GM21529 (cell line): ENCODE data around the gene PODXL2.

ENCODE experiments used
- ATAC-seq: cut with Tn5 transposase; IDR thresholded peaks from one replicate; pipeline ENCODE4 v1.9.1; 2021; ENCODE audit not compliant: unreplicated experiment

The PODXL2 gene

DNA sequence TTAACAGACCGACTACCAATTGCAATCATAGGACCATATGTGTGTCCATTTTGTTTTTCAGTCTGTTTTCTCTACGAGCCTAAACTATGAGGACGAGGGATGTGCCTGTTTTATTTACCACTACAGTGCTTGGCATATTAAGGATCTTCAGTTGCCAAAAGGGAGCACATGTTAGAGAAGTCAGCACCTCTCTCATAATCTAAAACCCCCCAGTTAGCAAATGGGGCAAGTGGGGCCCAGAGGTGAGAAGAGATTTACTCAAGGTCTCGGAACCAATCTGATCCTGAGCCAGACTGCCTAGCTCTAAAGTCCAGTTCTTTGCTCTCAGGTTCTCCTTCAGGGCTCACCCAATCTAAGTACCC, 578 bp upstream of the PODXL2 start:
- ATAC-seq: no peak

DNA sequence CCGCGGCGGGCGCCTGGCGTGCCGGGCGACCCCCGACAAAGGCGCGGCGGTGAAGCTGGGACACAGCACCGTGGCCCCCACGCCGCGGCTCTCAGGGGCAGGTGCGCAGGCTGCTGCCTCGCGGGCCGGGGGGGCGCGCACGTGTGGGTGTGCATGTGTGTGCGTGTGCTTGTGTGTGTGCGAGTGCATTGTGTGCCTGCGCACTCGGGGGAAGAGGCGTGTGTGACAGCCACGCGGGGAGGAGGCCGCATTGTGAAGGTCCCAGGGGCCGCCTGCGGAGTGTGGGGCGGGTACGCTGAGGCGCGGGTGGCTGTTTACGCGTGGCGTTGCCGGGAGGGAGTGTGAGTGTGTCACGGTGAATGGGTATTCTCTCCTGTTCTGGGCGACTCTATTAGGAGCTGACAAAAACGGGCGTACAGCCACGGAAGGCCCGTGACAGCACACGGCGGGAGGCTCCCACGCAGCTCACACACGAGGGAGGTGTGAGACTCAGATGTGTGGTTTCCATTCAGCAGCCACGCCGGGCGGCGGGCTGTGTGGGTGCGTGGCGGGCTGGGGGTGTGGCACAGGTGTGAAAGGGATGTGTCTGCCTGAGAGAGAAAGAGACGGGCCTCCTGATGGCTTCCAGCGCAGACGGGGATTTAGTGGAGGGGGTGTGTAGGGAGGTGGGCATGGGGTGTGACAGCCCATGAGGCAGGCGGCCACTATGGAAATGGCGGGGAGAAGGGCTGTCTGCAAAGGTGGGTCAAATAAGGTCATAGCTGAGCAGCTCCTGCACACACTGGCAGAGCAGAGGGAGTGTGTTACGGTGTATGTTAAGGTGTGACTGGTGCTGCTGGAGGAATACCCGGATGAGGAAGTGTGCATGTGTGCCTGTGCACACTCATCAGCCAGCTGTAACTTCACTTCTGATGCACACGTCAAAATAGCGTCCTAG, 750 bp downstream of the PODXL2 start:
- ATAC-seq: no peak

DNA sequence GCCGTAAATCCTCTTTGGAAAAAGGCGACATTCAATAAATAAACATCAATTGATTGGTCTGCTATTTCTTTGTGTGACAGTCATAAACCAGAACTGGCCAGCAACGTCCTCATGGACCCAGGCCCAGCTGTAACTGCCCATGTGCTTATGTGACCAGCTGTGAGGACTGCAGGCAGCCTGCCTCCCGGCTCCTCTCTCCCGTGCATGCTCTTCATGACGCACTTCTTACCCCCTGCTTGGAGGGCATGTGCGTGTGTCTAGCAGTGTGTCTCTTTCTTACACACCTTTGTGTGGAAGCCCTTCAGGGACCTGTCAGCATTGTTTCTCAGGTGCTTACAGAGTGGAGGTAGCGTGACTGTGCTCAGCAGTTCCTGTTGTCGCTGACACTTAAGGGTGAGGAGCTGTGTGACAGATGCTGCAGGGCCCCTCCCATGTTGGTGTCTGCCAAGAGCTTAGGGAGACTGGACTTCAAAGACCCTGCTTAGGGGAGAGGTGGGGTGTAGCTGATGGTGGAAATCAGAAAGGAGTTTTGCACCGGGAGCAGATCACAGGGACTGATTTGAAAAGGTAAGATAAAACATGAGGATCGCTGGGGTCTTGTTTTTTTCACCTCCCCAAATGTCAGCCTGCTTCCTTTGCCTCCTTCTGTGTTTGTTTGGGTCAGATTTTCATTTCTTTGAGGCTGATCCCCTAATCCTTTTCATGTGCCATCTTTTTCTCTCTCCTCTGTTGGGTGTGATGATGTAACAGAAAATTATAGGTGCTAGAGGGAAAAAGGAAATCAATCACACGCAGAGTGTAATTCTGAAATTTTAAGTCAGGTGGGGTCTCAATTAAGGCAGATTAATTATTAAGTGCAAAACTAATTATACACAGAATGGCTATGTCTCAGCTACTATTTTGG, 2.1 kb downstream of the PODXL2 start:
- no peak for ATAC-seq

DNA sequence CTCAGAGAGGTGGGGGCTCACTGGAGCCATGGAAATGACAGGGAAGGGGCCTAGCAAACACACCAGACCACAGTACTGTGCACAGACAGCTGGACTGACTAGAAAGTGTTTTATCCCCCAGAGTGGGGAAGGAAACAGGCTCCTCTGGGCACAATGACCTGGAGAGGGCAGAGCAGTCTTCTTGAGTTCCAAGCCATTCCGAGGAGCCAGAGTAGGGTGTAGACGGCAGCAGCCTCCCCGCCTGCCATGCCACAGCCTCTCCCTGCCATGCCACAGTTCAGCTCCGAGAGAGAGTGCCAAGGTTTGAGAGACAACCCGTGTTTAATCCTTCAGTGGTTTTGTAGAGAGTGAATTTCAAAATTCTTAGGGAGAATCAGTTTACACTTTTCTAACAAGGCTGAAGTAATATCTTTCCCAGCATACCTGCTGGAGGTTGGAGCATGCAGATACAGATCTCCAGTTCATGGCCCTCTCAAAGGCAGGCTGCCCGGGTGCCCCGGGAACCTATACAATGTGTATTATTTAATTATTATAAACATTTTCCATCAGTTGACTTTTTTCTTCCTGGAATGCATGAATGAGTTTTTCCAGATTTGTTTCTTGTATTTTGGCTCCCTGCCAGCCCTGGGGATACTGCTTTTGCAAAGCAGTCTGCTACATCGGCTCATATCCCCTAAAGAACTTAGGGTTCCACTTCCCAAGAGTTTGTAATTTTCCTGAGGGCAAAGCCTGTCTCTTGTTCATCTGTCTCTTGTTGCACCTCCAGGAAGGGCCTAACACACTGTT, 3.2 kb downstream of the PODXL2 start:
- ATAC-seq: no peak

DNA sequence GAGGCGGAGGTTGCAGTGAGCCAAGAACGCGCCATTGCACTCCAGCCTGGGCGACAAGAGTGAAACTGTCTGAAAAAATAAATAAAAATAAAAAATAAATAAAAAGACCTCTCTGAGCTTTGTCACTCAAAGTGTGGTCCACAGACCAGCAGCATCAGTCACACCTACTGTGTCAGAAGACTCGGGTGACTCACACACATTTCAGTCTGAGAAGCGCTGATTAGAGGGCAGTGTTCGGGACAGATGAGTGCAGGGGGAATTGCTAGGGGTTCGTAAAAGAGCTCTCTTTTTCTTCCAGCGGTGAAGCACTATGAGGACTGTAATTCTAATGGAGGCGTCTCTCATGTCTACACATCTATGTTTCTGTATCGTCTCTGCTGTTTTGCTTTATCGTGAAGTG, 5.7 kb downstream of the PODXL2 start:
- ATAC-seq: no peak

DNA sequence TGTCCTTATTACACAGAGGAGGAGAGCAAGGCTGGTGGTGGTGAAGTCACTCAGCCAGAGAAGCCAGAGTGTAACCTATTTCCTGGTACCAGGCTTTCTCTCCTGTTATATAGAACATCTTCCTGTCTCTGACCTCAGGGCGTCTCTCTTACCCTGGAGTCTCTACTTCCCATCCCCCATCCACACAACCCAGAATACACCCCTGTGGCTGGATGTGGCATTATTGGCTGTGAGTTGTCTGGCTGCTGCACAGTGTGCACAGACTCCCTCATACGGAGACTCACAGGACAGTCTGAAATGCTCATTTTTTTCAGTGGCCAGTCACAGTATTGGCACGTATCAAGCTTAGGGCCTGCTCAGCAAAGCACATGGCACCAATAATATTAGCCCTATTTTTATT, 8.6 kb downstream of the PODXL2 start:
- no peak for ATAC-seq

DNA sequence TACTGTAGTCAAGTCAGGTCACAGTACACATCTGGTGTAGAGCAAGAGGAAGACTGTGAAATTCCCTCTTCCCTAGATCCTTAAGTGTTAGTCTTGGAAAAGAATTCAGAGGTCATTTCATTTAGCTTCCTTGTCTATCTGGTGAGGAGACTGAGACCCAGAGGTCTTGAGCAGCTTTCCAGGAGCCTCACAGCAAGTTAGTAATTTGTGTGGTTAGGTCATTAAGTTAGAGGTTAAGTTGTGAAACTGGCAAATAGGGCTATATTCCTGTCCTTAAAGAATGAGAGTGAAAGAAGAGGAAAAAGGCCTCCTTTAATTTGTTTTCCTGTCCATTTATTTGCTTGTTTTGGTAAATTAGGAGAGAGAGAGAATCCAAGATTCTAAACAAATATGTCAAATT, 9.0 kb downstream of the PODXL2 start:
- no peak for ATAC-seq

DNA sequence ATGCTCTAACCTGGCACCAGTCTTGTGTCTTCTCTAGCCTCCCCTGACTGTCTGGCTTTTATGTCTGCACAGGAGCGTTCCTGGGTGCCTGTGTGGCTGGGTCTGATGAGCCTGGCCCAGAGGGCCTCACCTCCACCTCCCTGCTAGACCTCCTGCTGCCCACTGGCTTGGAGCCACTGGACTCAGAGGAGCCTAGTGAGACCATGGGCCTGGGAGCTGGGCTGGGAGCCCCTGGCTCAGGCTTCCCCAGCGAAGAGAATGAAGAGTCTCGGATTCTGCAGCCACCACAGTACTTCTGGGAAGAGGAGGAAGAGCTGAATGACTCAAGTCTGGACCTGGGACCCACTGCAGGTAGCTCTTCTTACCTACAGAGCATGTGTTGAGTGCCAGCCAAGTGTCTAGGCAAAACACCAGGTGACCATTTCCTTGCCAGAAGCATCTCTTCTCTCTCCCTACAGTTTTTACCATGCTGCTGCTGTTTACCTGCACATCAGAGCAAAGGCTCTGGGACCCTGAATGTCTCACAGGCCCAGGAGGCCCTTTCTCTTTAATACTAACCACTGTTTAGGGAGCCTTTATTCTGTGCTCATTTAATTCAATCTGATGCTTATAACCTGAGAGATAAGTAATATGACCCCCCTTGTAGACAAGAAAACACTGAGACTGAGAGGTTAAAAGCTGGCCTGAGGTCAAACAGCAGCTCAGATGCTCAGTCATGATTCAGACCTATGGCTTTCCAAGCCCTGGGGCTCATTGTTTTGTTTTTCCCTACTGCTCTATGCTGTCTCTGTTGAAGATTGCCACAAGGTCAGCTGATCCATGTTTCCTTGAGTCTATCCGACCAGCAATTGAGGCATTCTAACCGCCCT, 10.4 kb downstream of the PODXL2 start:
- ATAC-seq: no peak

DNA sequence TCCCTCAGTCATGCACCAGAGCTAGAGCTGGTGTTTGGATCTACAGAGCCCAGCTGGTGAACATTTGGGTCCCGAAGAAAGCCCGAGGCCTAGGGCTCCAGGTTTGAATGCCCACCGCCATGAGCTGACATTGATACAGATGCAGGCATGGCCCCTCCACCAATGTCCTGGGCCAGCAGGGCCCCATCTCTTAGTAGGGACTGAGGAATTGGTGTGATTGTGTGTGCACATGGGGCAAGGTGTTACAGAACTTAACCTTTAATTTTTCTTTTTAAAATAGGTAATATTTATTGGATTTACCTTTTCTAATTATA, 11.0 kb downstream of the PODXL2 start:
- ATAC-seq: no peak

DNA sequence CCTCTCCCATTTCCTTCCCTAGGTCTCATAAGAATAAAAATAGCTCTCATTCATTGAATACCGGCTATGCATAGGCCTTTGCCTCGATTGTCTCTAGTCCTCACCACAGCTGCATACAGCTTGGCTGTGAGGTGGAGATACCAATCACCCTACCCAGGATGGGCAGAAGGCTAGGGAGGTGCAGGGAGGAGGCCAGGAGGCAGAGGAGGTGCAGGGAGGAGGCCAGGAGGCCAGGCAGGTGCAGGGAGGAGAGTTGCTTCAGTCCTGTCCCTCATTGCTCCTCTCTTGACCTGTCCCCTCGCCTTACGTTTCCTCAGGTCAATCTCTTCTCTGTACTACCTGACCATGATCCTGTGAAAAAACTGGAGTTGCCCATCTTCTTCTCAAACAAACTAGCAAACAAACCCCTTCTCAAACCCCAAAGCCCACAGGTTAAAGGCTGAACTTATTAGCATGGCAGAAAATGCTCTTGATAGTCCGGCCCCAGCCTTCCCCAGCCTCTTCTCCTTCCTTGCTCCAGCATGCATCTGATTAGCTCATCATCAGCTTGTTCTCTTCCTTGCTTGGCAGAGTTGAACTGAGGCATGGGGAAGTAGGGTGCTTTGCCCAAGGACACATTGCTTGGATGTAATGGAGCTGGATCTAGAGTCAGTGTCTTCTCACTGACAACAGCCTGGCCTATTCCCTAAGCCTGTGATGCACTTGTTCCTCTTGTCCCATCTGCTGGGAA, 15.8 kb downstream of the PODXL2 start:
- ATAC-seq: no peak

DNA sequence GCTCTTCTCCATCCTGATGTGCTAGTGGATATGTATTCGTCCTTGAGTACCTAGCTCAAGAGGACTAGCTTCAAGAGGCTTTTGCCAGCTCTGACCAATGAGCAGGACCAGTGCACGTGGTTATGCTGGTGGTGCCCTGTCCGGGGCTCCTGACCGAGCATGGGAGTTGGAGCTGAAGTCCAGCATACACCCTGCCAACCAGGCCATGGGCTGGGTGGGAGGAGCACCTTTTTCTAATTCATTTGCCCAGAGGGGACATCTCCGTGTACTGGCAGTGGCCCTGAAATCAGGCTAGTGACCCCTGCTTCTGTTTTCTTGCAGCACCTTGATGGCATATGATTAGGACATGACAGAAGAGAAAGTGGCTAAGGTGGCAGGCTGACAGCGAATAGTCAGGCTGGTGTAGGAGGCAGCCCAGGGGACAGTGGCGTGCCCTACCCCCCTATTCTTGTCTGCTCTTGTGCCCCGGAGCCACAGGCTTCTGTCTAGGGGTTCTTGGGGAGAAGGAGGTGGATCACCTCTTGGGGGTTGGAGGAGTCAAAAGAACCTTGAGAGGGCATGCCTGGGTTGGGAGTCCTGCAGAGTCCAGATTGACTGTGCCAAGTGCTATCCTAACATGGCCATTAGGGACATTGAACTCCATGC, 16.5 kb downstream of the PODXL2 start:
- ATAC-seq: no peak

DNA sequence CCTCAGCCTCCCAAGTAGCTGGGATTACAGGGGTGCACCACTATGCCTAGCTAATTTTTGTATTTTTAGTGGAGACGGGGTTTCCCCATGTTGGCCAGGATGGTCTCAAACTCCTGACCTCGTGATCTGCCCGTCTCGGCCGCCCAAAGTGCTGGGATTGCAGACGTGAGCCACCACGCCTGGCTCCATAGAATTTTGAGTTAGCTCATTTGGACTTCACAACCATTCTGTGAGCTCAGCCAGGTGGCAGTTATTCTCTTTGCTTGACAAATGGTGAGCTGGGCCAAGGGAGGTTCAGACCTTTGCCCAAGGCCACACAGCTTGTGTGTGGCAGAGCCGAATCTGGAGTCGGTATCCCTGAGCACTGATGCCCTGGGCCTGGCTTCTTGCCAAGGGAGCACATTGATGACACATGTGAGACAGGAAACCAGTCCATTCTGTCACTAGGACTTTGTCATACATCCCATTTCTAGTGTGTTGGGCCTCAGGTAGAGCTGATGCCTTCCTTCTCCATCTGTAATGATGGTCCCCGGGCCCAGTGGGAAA, 17.6 kb downstream of the PODXL2 start:
- ATAC-seq: no peak

DNA sequence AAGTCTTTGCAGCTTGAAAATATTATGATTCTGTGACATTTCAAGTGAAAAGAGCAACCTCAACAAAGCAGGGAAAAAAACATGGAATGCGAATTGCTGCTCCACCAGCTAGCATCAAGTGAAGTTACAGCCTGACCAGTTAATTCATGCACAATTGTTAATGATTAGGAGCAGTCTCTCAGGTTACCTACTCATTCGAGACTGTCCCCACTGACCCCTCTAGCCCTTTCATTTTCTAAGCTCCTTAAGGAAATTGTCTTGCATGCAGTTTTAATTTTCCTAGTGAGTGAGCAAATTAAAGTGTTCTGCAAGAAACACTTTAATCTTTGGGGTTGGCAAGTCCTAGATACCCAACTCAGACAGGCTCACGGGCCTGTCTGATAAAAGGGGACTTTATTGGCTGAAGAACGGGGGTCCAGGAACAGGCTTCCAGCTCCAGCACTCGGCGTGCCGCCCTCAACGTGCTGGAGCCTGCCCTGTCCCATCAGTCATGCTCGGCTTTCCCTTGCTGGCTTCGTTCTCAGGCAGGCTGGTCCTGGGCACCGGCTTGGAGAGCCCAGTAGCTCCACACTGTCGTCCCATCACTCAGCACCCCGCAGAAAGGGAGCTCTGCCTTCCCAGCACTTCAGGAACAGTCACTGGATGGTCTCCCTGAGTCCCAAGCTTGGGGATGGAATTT, 18.3 kb downstream of the PODXL2 start:
- no peak for ATAC-seq

DNA sequence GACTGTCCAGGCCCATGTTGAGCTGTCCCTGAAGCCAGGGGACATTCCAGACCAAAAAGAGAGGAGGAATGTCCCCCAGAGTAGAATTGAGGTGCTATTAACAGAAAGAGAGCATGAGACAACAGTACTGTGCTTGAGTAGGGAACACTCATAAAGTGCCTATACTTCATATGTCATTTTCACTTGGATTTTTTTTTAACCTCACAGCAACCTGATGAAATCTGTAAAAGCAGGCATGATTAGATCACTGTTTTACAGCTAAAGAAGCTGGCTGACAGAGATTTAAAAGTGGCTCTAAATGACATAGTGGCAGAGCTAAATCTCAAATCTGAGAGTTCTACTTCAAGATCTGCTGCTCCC, 18.8 kb downstream of the PODXL2 start:
- no peak for ATAC-seq

DNA sequence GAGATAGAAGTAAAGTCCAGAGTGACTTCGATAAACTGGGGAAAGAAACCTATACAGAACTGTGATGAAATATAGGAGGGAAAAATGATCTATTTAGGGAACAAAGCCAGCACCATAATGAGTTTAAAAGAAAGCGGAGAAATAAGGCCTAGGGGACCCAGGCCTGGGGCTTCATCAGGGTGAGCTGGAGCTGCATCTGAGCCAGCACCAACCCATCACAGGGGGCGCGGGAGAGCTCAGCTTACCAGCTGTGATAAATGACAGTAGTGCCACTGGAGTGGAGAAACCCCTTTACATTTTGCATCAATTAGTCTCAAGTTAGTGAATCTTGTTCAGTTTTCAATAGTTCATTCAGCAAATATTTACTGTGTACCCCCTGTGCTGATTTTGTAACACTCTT, 21.3 kb downstream of the PODXL2 start:
- ATAC-seq: no peak

DNA sequence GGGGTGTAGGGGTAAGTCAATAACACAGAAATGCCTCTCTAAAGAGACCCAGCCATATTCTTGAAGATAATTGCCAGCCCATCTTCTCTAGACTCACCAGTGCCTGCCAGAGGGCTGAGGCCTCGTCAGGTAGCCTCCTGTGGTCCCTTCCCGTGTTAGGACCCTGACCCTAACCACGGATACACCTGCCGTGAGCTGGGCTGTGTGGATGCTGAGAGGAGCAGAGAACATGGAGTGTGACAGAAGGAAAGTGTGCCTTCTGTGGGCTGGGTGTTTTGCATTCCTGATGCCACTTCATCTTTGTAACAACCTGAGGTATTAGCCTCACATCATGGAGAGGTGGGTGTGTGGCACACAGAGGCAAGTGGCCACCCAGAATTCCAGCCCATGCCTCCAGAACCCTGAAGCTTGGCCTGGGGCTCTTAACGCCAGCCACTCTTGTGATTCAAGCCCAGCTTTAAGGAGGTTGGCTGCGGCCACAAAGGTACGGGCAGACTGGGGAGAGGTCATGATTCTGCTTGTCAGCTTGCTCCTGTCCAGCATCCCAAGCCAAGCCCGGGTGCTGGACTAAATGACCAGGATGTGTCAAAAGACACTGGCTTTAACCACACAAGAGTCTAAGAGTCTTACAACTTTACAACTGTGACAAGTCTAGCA, 22.7 kb downstream of the PODXL2 start:
- ATAC-seq: no peak

DNA sequence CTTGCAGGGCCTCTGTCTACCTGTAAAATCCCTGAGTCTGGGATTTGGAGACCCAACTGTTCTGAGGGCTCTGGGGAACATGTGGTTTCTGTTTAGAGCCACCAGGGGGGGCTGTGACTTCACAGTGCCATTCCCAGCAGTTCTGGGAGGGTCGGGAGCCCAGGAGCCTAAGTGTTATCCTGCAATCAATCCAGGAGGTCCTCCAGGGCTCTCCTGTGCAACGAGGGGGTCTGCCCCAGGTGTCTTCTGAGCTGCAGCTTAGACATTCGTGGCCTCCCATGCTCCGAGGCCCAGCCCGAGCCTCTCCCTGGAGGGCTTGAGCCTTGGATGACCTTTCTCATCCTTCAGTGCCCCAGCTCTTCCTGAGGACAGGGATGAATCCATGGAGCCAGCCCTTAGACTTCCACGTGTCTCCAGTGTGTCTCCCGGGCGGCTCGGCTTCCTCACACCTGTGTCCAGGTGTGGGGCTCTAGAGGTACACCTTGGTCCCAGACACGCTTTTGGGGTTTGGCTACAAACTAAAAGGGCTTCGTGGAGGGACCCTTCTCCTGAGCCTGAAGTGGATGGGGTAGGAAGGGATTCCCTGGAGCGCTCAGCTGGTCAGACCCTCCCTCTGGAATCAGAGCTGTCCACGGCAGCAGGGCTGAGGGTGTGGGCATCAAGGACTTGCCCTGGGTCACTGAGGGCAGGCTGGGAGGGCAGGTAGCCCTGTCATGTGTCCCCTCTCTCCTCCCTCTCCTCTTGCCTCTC, 23.4 kb downstream of the PODXL2 start:
- no peak for ATAC-seq
